GM12872 (cell line): ENCODE measurements around the gene LASP1NB.

Experiments used
- CTCF ChIP-seq: IDR thresholded peaks from 3 replicates; pipeline ENCODE4 v1.5.1; 2011; ENCODE audit warnings: low read depth, mild to moderate bottlenecking, low read length, moderate library complexity; ENCODE audit not compliant: insufficient read depth

Gene LASP1NB

GRCh38 chr17:38914741-38915638, 10.4 kb upstream of the LASP1NB start:
- TF ChIP-seq CTCF = no peak

GRCh38 chr17:38915639-38915995, 9.8 kb upstream of the LASP1NB start:
- no peak for TF ChIP-seq CTCF

- TF ChIP-seq CTCF = no peak
Observed at GRCh38 chr17:38916771-38917170, 8.6 kb upstream of the LASP1NB start.

GRCh38 chr17:38917259-38917658, 8.2 kb upstream of the LASP1NB start:
- TF ChIP-seq CTCF = no peak

- TF ChIP-seq CTCF = no peak
Observed at GRCh38 chr17:38918129-38918913, 7.1 kb upstream of the LASP1NB start.

GRCh38 chr17:38918916-38919315, 6.5 kb upstream of the LASP1NB start:
- no peak for TF ChIP-seq CTCF

- TF ChIP-seq CTCF = no peak
Observed at GRCh38 chr17:38919316-38920078, 5.9 kb upstream of the LASP1NB start.
